ENCODE data around the gene METTL2B.

- TF ChIP-seq POLR2A (IDR thresholded peaks at IDR 0.05), result no peak
- TF ChIP-seq POLR2AphosphoS5 (IDR thresholded peaks at IDR 0.05), result no peak
These were observed 41.9 kb upstream of the METTL2B start for GRCh38 chr7:128434413-128435326.
